H9 (cell line): ENCODE data around the gene SPINT1. TPM values are rescaled to one million over a fixed set of nuclear protein-coding genes. Genes with fewer than 3 reads are reported as not detected.

Source experiments
- DNase-seq: peaks from one replicate; pipeline ENCODE4 v3.0.0-alpha.2; 2017
- H2AFZ ChIP-seq: one replicate; pipeline ENCODE4 v1.6.1; 2013; ENCODE audit warnings: mild to moderate bottlenecking, low read length, control low read depth, moderate library complexity
- H2AK5ac ChIP-seq: 2 replicates; pipeline ENCODE4 v1.6.1; 2013; ENCODE audit warnings: low read length, control low read depth, mixed read lengths; ENCODE audit not compliant: insufficient read length
- H2BK120ac ChIP-seq: one replicate; pipeline ENCODE4 v1.6.1; 2013; ENCODE audit warnings: low read depth, mild to moderate bottlenecking, low read length, control low read depth, inconsistent platforms; ENCODE audit not compliant: poor library complexity, severe bottlenecking
- H2BK12ac ChIP-seq: 2 replicates; pipeline ENCODE4 v1.6.1; 2013; ENCODE audit warnings: low read length, control low read depth, mixed read lengths, low read depth; ENCODE audit not compliant: insufficient read length
- H2BK15ac ChIP-seq: 2 replicates; pipeline ENCODE4 v1.6.1; 2013; ENCODE audit warnings: low read depth, low read length, control low read depth
- H2BK20ac ChIP-seq: one replicate; pipeline ENCODE4 v1.6.1; 2013; ENCODE audit warnings: low read depth, mild to moderate bottlenecking, low read length, control low read depth, inconsistent platforms; ENCODE audit not compliant: poor library complexity, severe bottlenecking
- H2BK5ac ChIP-seq: 2 replicates; pipeline ENCODE4 v1.6.1; 2013; ENCODE audit warnings: low read length, control low read depth, mixed read lengths; ENCODE audit not compliant: insufficient read length
- H3K14ac ChIP-seq: 2 replicates; pipeline ENCODE4 v1.6.1; 2013; ENCODE audit warnings: low read length, control low read depth; ENCODE audit not compliant: insufficient read depth
- H3K18ac ChIP-seq: 2 replicates; pipeline ENCODE4 v1.6.1; 2013; ENCODE audit warnings: low read depth, mild to moderate bottlenecking, mixed read lengths, low read length, control low read depth; ENCODE audit not compliant: insufficient read length
- H3K23ac ChIP-seq: 2 replicates; pipeline ENCODE4 v1.6.1; 2013; ENCODE audit warnings: low read length, control low read depth, mixed read lengths, low read depth; ENCODE audit not compliant: insufficient read length
- H3K23me2 ChIP-seq: 2 replicates; pipeline ENCODE4 v1.6.1; 2013; ENCODE audit warnings: low read depth, mild to moderate bottlenecking, mixed read lengths, low read length, control low read depth; ENCODE audit not compliant: insufficient read length, poor library complexity, severe bottlenecking
- H3K27ac ChIP-seq: 2 replicates; pipeline ENCODE4 v1.5.1; 2013; ENCODE audit warnings: low read length, control low read depth, mixed read lengths, low read depth; ENCODE audit not compliant: insufficient read length
- H3K27me3 ChIP-seq: 2 replicates; pipeline ENCODE4 v1.6.1; 2013; ENCODE audit warnings: low read length, control low read depth, inconsistent platforms; ENCODE audit not compliant: insufficient read depth
- H3K4ac ChIP-seq: 2 replicates; pipeline ENCODE4 v1.6.1; 2013; ENCODE audit warnings: low read depth, mild to moderate bottlenecking, control low read depth, inconsistent platforms, low read length, moderate library complexity
- H3K4me1 ChIP-seq: 2 replicates; pipeline ENCODE4 v1.6.1; 2013; ENCODE audit warnings: low read length, control low read depth, inconsistent platforms; ENCODE audit not compliant: insufficient read depth
- H3K4me2 ChIP-seq: 2 replicates; pipeline ENCODE4 v1.6.1; 2013; ENCODE audit warnings: low read length, control low read depth, mixed read lengths; ENCODE audit not compliant: insufficient read length, insufficient read depth
- H3K56ac ChIP-seq: 2 replicates; pipeline ENCODE4 v1.6.1; 2013; ENCODE audit warnings: low read depth, mild to moderate bottlenecking, mixed read lengths, low read length, control low read depth; ENCODE audit not compliant: insufficient read length
- H3K79me1 ChIP-seq: 2 replicates; pipeline ENCODE4 v1.6.1; 2013; ENCODE audit warnings: low read depth, mild to moderate bottlenecking, moderate library complexity, low read length, control low read depth, inconsistent platforms; ENCODE audit not compliant: insufficient read depth, poor library complexity, severe bottlenecking
- H3K79me2 ChIP-seq: 2 replicates; pipeline ENCODE4 v1.6.1; 2013; ENCODE audit warnings: low read length, control low read depth, inconsistent platforms; ENCODE audit not compliant: insufficient read depth
- H3K9ac ChIP-seq: 2 replicates; pipeline ENCODE4 v1.6.1; 2013; ENCODE audit warnings: low read length, control low read depth, mixed read lengths; ENCODE audit not compliant: insufficient read length; ENCODE audit errors: extremely low read depth
- H3K9me3 ChIP-seq: one replicate; pipeline ENCODE4 v1.6.1; 2013; ENCODE audit warnings: low read depth, low read length, inconsistent platforms; ENCODE audit not compliant: control insufficient read depth
- H3T11ph ChIP-seq: one replicate; pipeline ENCODE4 v1.6.1; 2013; ENCODE audit warnings: mild to moderate bottlenecking, low read length, control low read depth, inconsistent platforms
- H4K20me1 ChIP-seq: one replicate; pipeline ENCODE4 v1.6.1; 2013; ENCODE audit not compliant: control insufficient read depth, insufficient read length, insufficient read depth
- H4K5ac ChIP-seq: 2 replicates; pipeline ENCODE4 v1.6.1; 2013; ENCODE audit warnings: low read depth, mild to moderate bottlenecking, mixed read lengths, low read length, control low read depth; ENCODE audit not compliant: insufficient read length
- H4K8ac ChIP-seq: replicated peaks from 2 replicates; pipeline ENCODE4 v1.6.1; 2013; ENCODE audit warnings: low read length, control low read depth, mixed read lengths, low read depth; ENCODE audit not compliant: insufficient read length
- H4K91ac ChIP-seq: 2 replicates; pipeline ENCODE4 v1.6.1; 2013; ENCODE audit warnings: low read depth, mild to moderate bottlenecking, moderate library complexity, mixed read lengths, low read length, control low read depth; ENCODE audit not compliant: insufficient read length
- H3K27ac Mint-ChIP-seq, 3 experiments: 2 replicates in 2 of 3; 3 replicates in 1 of 3; pipeline ENCODE4 v1.8.0; 2020 to 2021; ENCODE audit warnings: mixed read lengths in 3 of 3, mild to moderate bottlenecking in 1 of 3, moderate library complexity in 1 of 3
- H3K27me3 Mint-ChIP-seq: 2 replicates; pipeline ENCODE4 v1.8.0; 2021; ENCODE audit warnings: low read depth, mild to moderate bottlenecking, moderate library complexity, mixed read lengths
- H3K36me3 Mint-ChIP-seq, 3 experiments: 2 replicates in 2 of 3; 3 replicates in 1 of 3; pipeline ENCODE4 v1.8.0; 2020 to 2021; ENCODE audit warnings: low read depth in 3 of 3, mixed read lengths in 3 of 3; ENCODE audit not compliant: insufficient read depth in 1 of 3
- H3K4me1 Mint-ChIP-seq, 2 experiments: 2 replicates each; pipeline ENCODE4 v1.8.0; 2020; ENCODE audit warnings: mixed read lengths in 2 of 2
- H3K4me3 Mint-ChIP-seq, 2 experiments: 2 replicates in 1 of 2; 3 replicates in 1 of 2; pipeline ENCODE4 v1.8.0; 2020 to 2021; ENCODE audit warnings: mild to moderate bottlenecking in 2 of 2, mixed read lengths in 2 of 2, moderate library complexity in 1 of 2
- H3K9me3 Mint-ChIP-seq, 2 experiments: 2 replicates in 1 of 2; 3 replicates in 1 of 2; pipeline ENCODE4 v1.8.0; 2020; ENCODE audit warnings: mild to moderate bottlenecking in 2 of 2, mixed read lengths in 2 of 2, moderate library complexity in 1 of 2
- CTCF ChIP-seq: fragments of 200-600 bp; sonication (generic); conservative IDR thresholded peaks from 3 replicates; pipeline ENCODE4 v1.8.0; 2021; ENCODE audit warnings: antibody characterized with exemption, mild to moderate bottlenecking
- WGBS: extraction: QIAGEN DNeasy Blood & Tissue Kit; methylation state at CpG from one replicate; pipeline ENCODE4 v1.1.7; 2013; ENCODE audit warnings: missing lambda C conversion rate, low lambda C conversion rate, mixed read lengths; ENCODE audit not compliant: insufficient read length; ENCODE audit errors: extremely low coverage; 5-methylcytosine and 5-hydroxymethylcytosine counted together
- total RNA-seq: library from RNA; stranded (reverse); gene quantifications from 2 replicates; pipeline ENCODE4 v1.2.1, GENCODE V29; 2021

Gene SPINT1
- total RNA-seq, 1 experiment from 2014 or later: 130 TPM

- no peak overlapping the region for H3K4ac ChIP-seq
- Mint-ChIP-seq H3K27ac (peak overlapping the region; percentile 34 to 55 (median 50); a peak in 4 of 7 replicates), H3K27me3 (peaks cover 4% of the 10 kb centered on the region), H3K36me3 (peaks cover 29 to 61% (median 53%) of the 10 kb centered on the region in 3 experiments), H3K4me1 (peaks cover 41% of the 10 kb centered on the region in 2 experiments), H3K9me3 (no peaks in the 10 kb centered on the region), H3K4me3 (peak overlapping the region; percentile 18 to 94; a peak in 4 of 5 replicates)
- no peak for TF ChIP-seq CTCF
- no peak overlapping the region for H2BK12ac ChIP-seq
- no peak overlapping the region for H2BK20ac ChIP-seq
- H3K27me3 ChIP-seq: no peaks in the 10 kb centered on the region
- no peak overlapping the region for H3K9ac ChIP-seq
- H2AFZ ChIP-seq: no peak overlapping the region
- no peak overlapping the region for H4K8ac ChIP-seq
- no peak overlapping the region for H3K23ac ChIP-seq
- peaks cover 11% of the 10 kb centered on the region for H3K23me2 ChIP-seq
- DNase-seq: peak; percentile 80
- no peak overlapping the region for H3K18ac ChIP-seq
- no CpG with 5 or more reads among the region's 7 CpGs for WGBS
- H3K9me3 ChIP-seq: no peaks in the 10 kb centered on the region
- H4K5ac ChIP-seq: no peak overlapping the region
- H3K14ac ChIP-seq: no peak overlapping the region
- H4K20me1 ChIP-seq: no peaks in the 10 kb centered on the region
- H3T11ph ChIP-seq: no peak overlapping the region
- H3K56ac ChIP-seq: no peak overlapping the region
- peaks cover 17% of the 10 kb centered on the region for H3K4me1 ChIP-seq
- H3K79me2 ChIP-seq: peaks cover 8% of the 10 kb centered on the region; the same call in 1 of the 2 replicates
- no peak overlapping the region for H3K27ac ChIP-seq
- H2BK15ac ChIP-seq: no peak overlapping the region
- H2AK5ac ChIP-seq: no peak overlapping the region
- peaks cover 5% of the 10 kb centered on the region for H3K79me1 ChIP-seq
- H3K4me2 ChIP-seq: peak overlapping the region; percentile 95
- no peak overlapping the region for H2BK120ac ChIP-seq
- H2BK5ac ChIP-seq: no peak overlapping the region
- no peak overlapping the region for H4K91ac ChIP-seq
Measured at GRCh38 chr15:40847223-40847961, 3.5 kb downstream of the SPINT1 start.
